Vagina (tissue), 2 donors: ENCODE data around the gene JPH2.

Experiments
- POLR2A ChIP-seq, 2 donors: fragments of 450-650 bp; IDR thresholded peaks; one replicate each; pipeline ENCODE4 v1.6.1; 2017; ENCODE audit warnings: antibody characterized with exemption in 2 of 2, mild to moderate bottlenecking in 2 of 2, moderate library complexity in 2 of 2
- POLR2AphosphoS5 ChIP-seq, 2 donors: sonication (generic); formaldehyde crosslinking; IDR thresholded peaks; one replicate each; pipeline ENCODE4 v1.9.0; 2017; ENCODE audit warnings: antibody characterized with exemption in 2 of 2, mild to moderate bottlenecking in 2 of 2, low read depth in 1 of 2; ENCODE audit not compliant: insufficient read depth in 1 of 2
- TF ChIP-seq, protein P1 (sequence below), 3 experiments: fragments of 450-650 bp in 2 of 3; fragments of 200-600 bp in 1 of 3; sonication (generic) in 1 of 3; IDR thresholded peaks; one replicate each; pipeline ENCODE4 v1.5.1; 2017 to 2019; ENCODE audit warnings: antibody characterized with exemption in 3 of 3, mild to moderate bottlenecking in 2 of 3, moderate library complexity in 2 of 3

- TF ChIP-seq, protein P1, sequence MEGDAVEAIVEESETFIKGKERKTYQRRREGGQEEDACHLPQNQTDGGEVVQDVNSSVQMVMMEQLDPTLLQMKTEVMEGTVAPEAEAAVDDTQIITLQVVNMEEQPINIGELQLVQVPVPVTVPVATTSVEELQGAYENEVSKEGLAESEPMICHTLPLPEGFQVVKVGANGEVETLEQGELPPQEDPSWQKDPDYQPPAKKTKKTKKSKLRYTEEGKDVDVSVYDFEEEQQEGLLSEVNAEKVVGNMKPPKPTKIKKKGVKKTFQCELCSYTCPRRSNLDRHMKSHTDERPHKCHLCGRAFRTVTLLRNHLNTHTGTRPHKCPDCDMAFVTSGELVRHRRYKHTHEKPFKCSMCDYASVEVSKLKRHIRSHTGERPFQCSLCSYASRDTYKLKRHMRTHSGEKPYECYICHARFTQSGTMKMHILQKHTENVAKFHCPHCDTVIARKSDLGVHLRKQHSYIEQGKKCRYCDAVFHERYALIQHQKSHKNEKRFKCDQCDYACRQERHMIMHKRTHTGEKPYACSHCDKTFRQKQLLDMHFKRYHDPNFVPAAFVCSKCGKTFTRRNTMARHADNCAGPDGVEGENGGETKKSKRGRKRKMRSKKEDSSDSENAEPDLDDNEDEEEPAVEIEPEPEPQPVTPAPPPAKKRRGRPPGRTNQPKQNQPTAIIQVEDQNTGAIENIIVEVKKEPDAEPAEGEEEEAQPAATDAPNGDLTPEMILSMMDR (IDR thresholded peaks at IDR 0.05): no peak
- no peak for TF ChIP-seq POLR2A (IDR thresholded peaks at IDR 0.05)
- TF ChIP-seq POLR2AphosphoS5 (IDR thresholded peaks at IDR 0.05; ENCODE audit: insufficient read depth in 1 of 2, low read depth in 1 of 2): no peak
These were observed 14.0 kb upstream of the JPH2 start for GRCh38 chr20:44200983-44201382.
